SU-DHL-6 (cell line): ENCODE measurements around the gene RSL1D1.

Source experiments
- H2AFZ ChIP-seq: fragments of 200-600 bp; sonication (generic); 2 replicates; pipeline ENCODE4 v1.6.1; 2014; ENCODE audit warnings: low read depth, mild to moderate bottlenecking, moderate library complexity, mixed read lengths, antibody characterized with exemption, low read length; ENCODE audit not compliant: severe bottlenecking
- H3F3A ChIP-seq: fragments of 200-600 bp; shearing (Covaris generic); 2 replicates; pipeline ENCODE4 v1.6.0; 2016; ENCODE audit warnings: antibody characterized with exemption, mild to moderate bottlenecking; ENCODE audit not compliant: insufficient read depth
- H3K27ac ChIP-seq: fragments of 200-600 bp; sonication (generic); 2 replicates; pipeline ENCODE4 v1.5.1; 2016; ENCODE audit warnings: low read depth, mild to moderate bottlenecking, low read length, moderate library complexity, mixed read lengths
- H3K27me3 ChIP-seq: fragments of 200-600 bp; sonication (generic), shearing (Covaris generic); 2 replicates; pipeline ENCODE4 v1.6.0; 2014; ENCODE audit warnings: mild to moderate bottlenecking, low read length
- H3K36me3 ChIP-seq: fragments of 200-600 bp; sonication (generic); 2 replicates; pipeline ENCODE4 v1.6.1; 2014; ENCODE audit warnings: mild to moderate bottlenecking, low read length, mixed read lengths
- H3K4me2 ChIP-seq: fragments of 300-600, 200-600 bp; shearing (Covaris generic), sonication (generic); 2 replicates; pipeline ENCODE4 v1.6.0; 2014; ENCODE audit warnings: low read length, low read depth, mild to moderate bottlenecking; ENCODE audit not compliant: poor library complexity, severe bottlenecking
- H3K4me3 ChIP-seq: fragments of 200-600 bp; sonication (generic); 2 replicates; pipeline ENCODE4 v1.5.1; 2014; ENCODE audit warnings: antibody characterized with exemption, low read length, mild to moderate bottlenecking, mixed read lengths; ENCODE audit not compliant: insufficient read depth, poor library complexity, severe bottlenecking
- H3K79me2 ChIP-seq: fragments of 200-600 bp; sonication (generic); 2 replicates; pipeline ENCODE4 v1.6.1; 2014; ENCODE audit warnings: mild to moderate bottlenecking, low read length, moderate library complexity; ENCODE audit not compliant: insufficient read depth
- H3K9ac ChIP-seq: fragments of 200-600 bp; sonication (generic); 2 replicates; pipeline ENCODE4 v1.7.0; 2014; ENCODE audit warnings: mild to moderate bottlenecking, low read length
- H3K9me2 ChIP-seq: fragments of 200-600 bp; sonication (generic); replicated peaks from 2 replicates; pipeline ENCODE4 v1.6.1; 2014; ENCODE audit warnings: low read length; ENCODE audit not compliant: insufficient read depth
- H3K9me3 ChIP-seq: fragments of 200-600 bp; sonication (generic); 2 replicates; pipeline ENCODE4 v1.6.1; 2014; ENCODE audit warnings: low read length, mixed read lengths; ENCODE audit not compliant: insufficient read depth
- H4K20me1 ChIP-seq: fragments of 200-600 bp; sonication (generic); 2 replicates; pipeline ENCODE4 v1.6.1; 2014; ENCODE audit warnings: low read depth, mild to moderate bottlenecking, antibody characterized with exemption, low read length, moderate library complexity, mixed read lengths
- CTCF ChIP-seq: fragments of 200-600 bp; sonication (generic); IDR thresholded peaks from one replicate; pipeline ENCODE4 v1.5.1; 2017; ENCODE audit warnings: antibody characterized with exemption, mild to moderate bottlenecking, low read length, moderate library complexity; ENCODE audit not compliant: insufficient read depth, poor library complexity, severe bottlenecking
- EZH2phosphoT487 ChIP-seq: fragments of 200-600 bp; sonication (generic), shearing (Covaris generic); conservative IDR thresholded peaks from 2 replicates; pipeline ENCODE4 v1.6.1; 2018; ENCODE audit warnings: mild to moderate bottlenecking, antibody characterized with exemption, low read length, moderate library complexity, mixed read lengths

The RSL1D1 gene

DNA sequence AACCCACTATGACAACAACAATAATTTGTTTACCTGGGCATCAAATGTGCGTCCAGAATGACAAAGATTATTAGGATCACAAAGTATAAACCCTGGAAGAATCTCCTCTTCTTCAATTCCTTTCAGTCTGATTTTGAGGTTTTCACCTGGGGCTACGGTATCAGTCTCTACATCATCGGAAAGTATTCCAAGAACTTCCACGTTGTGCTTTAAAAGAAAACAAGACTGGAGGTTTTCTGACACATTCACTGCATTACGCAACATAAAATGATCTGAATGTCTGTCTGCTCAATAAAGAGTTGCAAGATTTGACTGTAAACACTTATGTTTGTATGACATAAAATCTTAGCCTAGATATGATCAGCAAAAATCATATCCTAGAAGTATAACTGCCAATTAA lies 26.0 kb upstream of the RSL1D1 start:
- Histone ChIP-seq H3K36me3 (peaks cover 39% of the 10 kb centered on the region), H2AFZ (no peak overlapping the region), H3K4me2 (no peak overlapping the region), H4K20me1 (no peaks in the 10 kb centered on the region), H3K4me3 (no peak overlapping the region), H3K9me2 (no peaks in the 10 kb centered on the region), H3K9me3 (no peaks in the 10 kb centered on the region), H3K9ac (no peak overlapping the region), H3K27ac (no peak overlapping the region), H3K79me2 (0 out of 2 replicates have a peak, but pooled peaks cover 10% of the 10 kb centered on the region), H3F3A (peaks cover 23% of the 10 kb centered on the region), H3K27me3 (no peaks in the 10 kb centered on the region)
- no peak for TF ChIP-seq CTCF
- TF ChIP-seq EZH2phosphoT487, result no peak

DNA sequence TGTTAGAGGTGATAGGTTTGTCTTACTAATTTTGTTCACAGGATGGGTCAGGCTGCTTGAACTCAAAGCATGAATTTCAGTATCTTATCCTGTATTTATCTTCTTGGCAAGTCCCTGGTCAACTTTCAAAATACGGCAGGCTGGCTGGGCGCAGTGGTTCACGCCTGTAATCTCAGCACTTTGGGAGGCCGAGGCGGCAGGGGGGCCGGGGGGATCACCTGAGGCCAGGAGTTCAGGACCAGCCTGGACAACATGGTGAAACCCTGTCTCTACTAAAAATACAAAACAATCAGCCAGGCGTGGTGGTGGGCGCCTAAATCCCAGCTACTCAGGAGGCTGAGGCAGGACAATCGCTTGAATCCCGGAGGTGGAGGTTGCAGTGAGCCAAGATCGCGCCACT lies 25.0 kb upstream of the RSL1D1 start:
- Histone ChIP-seq H3K9ac (no peak overlapping the region), H3K4me2 (no peak overlapping the region), H3K36me3 (peaks cover 39% of the 10 kb centered on the region), H3K79me2 (0 out of 2 replicates have a peak, but pooled peaks cover 10% of the 10 kb centered on the region), H3K9me3 (no peaks in the 10 kb centered on the region), H3K27me3 (no peaks in the 10 kb centered on the region), H4K20me1 (no peaks in the 10 kb centered on the region; the same call in 1 of the 2 replicates), H3K27ac (no peak overlapping the region), H3K4me3 (no peak overlapping the region), H3F3A (peaks cover 33% of the 10 kb centered on the region), H3K9me2 (no peaks in the 10 kb centered on the region), H2AFZ (no peak overlapping the region)
- TF ChIP-seq CTCF (no peak), EZH2phosphoT487 (no peak)

- Histone ChIP-seq H3K9me2 (no peaks in the 10 kb centered on the region), H3K79me2 (0 out of 2 replicates have a peak, but pooled peaks cover 10% of the 10 kb centered on the region), H3K27ac (no peak overlapping the region), H3K27me3 (no peaks in the 10 kb centered on the region), H3K4me3 (no peak overlapping the region), H3K9me3 (no peaks in the 10 kb centered on the region), H3K4me2 (no peak overlapping the region), H3K36me3 (peaks cover 40% of the 10 kb centered on the region), H3K9ac (no peak overlapping the region), H2AFZ (no peak overlapping the region), H3F3A (peaks cover 39% of the 10 kb centered on the region), H4K20me1 (no peaks in the 10 kb centered on the region; the same call in 1 of the 2 replicates)
- no peak for TF ChIP-seq EZH2phosphoT487
Measured at GRCh38 chr16:11875721-11876120, 24.4 kb upstream of the RSL1D1 start.

- Histone ChIP-seq H3K27ac (no peak overlapping the region), H3K4me2 (no peak overlapping the region), H3K36me3 (peaks cover 48% of the 10 kb centered on the region), H4K20me1 (no peaks in the 10 kb centered on the region; the same call in 1 of the 2 replicates), H3K9me2 (no peaks in the 10 kb centered on the region), H3K4me3 (no peak overlapping the region), H2AFZ (no peak overlapping the region), H3K9me3 (no peaks in the 10 kb centered on the region), H3K27me3 (no peaks in the 10 kb centered on the region), H3F3A (peaks cover 61% of the 10 kb centered on the region), H3K9ac (no peak overlapping the region), H3K79me2 (peaks cover 9% of the 10 kb centered on the region; the same call in 1 of the 2 replicates)
- TF ChIP-seq CTCF (no peak), EZH2phosphoT487 (no peak)
Measured at GRCh38 chr16:11871193-11871592, 19.9 kb upstream of the RSL1D1 start.
